Activated CD4-positive, alpha-beta T cell treated with anti-CD3 and anti-CD28 coated beads for 4 hours (primary cell): ENCODE measurements around the gene BLTP3B.
"Not testable (repeated sequence)": the region's sequence is repeated elsewhere in the genome, so short reads cannot be mapped to it uniquely, and the experiment has no call there.

Experiments used
- DNase-seq, 2 donors: peaks; one replicate each; pipeline ENCODE4 v3.0.0-alpha.2; 2020

BLTP3B gene

GRCh38 chr12:100142851-100143559, at the start of gene BLTP3B:
Gene BLTP3B (minus strand): TSS chr12:100142874. CDS start chr12:100142635, 239 bp downstream.
- peak; percentile 89 to 93 for DNase-seq

- DNase-seq: no peak
Measured at GRCh38 chr12:100189636-100190394, 47.1 kb upstream of the BLTP3B start.

- not testable (repeated sequence) for DNase-seq
Measured at GRCh38 chr12:100188888-100189635, 46.4 kb upstream of the BLTP3B start.

GRCh38 chr12:100187857-100188519, 45.3 kb upstream of the BLTP3B start:
- DNase-seq: no peak

DNA sequence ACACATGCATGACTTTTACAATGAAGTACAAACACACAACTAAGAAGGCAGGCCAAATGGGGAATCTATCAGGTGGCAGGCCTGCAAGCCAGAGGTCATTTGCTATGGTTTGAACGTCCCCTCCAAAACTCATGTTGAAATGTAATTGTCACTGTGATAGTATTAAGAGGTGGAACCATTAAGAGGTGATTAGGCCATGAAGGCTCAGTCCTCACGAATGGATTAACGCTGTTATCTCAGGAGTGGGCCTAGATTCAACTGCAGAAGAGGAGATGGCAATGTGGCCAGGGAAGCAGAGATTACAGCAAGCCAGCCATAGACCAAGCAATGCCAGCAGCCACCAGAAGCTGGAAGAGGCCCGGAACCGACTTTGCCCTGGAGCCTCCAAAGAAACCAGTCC, 44.4 kb upstream of the BLTP3B start:
- no peak for DNase-seq

DNA sequence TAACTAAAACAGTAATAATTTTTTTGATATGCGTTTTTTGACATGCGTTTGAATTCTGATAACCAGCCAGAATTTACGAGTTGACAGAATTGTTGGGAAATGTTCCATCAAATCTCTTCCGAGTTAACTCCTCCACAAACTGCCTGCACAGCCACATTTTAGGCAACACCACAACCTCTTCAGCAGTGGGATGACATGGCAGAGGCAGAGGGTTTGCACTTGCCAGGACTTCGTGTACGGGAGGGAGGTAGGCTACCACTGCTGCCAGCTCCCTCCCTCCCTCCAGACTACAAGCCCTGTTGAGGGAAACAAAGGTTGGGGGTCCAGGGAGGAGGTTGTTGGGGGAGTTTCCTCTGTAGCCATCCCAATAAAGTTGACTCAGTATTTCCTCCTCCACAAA, 43.4 kb upstream of the BLTP3B start:
- DNase-seq: no peak

DNA sequence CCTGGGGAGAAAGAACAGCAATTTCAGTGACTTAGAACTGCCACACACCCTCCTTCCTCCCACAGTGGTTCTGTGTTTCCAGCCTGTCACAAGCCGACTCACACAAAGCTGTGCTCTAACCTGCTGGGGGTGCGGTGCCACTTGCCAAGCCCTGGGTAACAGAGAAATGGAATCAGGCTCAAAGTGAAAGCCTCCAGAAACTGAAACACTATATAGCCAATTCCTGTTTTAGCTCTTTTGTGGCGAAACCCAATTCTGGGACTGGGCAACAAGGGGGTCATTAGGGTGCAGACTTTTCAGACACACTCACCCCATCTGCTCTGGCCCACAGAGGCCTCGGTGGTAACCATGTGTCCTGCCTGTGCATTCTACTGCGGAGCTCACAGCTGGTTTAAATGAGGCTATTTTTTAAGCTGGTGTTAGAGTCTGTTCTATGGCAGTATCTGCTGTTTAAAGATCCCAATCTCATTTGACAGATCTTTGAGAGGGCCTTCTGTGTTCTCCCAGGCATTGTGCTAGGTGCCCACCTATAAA, 42.8 kb upstream of the BLTP3B start:
- DNase-seq: no peak

DNA sequence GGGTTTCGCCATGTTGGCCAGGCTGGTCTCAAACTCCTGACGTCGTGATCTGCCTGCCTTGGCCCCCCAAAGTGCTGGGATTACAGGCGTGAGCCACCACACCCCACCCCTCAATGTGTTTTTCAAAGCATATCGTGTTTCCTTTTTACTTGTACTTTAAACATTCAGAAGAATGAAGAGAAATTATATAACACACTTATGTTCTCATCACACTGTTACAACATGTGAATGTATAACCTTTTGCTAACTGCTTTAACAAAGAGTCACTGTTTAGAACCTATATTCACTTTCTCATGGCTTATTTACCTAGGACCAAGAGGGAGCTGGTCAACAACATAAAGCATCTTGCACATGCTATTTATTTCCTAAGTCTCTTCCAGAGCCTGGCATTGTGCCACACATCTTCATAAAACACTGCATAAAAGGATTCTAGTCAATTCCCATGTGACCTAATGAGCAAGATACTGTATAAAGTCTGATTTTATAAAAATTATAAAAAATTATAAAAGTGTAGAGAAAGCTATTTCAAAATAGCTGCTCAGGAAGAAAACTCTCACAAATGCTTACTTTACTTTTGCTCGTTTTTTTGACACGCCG, 42.0 kb upstream of the BLTP3B start:
- DNase-seq: no peak

DNA sequence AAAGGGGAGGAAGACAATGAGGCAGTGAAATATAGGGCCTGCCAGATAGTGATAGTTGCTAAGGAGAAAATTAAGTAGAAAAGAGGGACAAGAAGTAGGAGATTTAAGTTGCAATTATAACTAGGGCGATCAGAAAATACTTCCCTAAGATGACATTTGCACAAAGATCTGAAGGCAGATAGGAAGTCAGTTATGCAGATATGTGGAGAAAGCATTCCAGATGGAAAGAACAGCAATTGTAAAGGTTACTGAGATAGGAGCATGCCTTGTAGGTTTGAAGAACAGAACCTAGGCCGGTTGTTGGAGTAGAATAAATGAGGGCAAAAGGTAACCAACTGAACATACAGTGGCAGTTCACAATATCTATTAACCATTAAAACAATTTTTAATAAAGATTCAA, 36.6 kb upstream of the BLTP3B start:
- DNase-seq: no peak

- DNase-seq: not testable (repeated sequence)
Measured at GRCh38 chr12:100176493-100176892, 33.8 kb upstream of the BLTP3B start.

- DNase-seq: no peak
Measured at GRCh38 chr12:100174495-100174894, 31.8 kb upstream of the BLTP3B start.

DNA sequence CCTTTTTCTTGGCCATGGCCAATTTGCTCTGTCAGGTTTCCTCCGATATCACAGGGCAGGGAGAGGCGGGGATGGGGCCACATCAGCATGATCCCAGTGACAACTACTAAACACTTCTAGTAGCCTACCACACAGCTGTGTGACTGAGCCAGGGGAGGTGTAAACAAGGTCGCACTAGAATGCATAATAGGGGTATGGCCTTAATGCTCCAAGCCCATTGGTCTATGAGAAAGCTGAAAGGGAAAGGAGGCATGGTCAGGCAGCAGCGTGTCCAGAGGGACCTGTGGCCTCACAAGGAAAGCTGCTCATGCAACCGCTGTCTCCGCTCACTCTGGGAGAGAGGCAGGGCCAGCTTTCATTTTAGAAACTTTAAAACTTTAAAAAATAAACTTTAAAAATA, 30.4 kb upstream of the BLTP3B start:
- no peak for DNase-seq

DNA sequence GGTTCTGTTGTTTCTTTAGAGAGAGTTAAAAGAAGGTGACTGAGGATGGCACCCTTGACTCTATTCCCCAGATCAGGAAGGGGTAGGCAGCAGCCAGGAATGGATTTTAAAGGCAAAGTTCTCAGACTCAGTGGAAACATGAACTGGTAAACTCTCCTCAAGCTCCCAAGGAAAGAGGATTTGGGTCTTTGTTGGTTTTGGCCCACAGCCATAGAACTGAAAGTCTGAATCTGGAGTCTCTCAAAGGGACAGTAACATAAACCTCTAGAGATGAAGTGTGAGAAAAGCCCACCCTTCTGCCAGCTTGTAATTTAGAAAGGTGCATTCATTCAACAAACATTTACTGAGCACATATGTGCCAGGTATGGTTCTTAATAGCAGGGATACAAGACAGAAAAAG, 28.6 kb upstream of the BLTP3B start:
- DNase-seq: no peak

GRCh38 chr12:100170313-100170858, 27.7 kb upstream of the BLTP3B start:
- DNase-seq: no peak

- DNase-seq: no peak
Measured at GRCh38 chr12:100169345-100169744, 26.7 kb upstream of the BLTP3B start.

- no peak for DNase-seq
Measured at GRCh38 chr12:100168562-100168961, 25.9 kb upstream of the BLTP3B start.

- DNase-seq: no peak
Measured at GRCh38 chr12:100166232-100166631, 23.6 kb upstream of the BLTP3B start.

DNA sequence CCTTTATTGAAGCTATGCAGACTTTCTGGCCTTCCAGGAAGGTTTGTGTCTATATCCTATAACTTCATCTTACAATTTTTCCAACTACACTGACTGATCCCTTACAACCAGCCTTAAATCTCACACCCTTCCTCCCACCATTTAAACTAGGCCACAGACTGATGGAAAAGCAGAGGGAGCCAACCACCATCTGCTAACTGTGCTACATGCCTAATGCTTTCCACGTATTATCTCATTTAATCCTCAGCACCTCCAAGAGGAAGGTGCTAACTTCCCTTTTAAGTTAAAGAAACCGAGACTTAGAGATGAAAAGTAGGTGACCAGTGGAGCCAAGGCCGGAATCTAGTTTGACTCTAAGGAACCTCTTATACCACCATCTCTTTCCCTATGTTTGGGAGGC, 22.7 kb upstream of the BLTP3B start:
- no peak for DNase-seq

DNA sequence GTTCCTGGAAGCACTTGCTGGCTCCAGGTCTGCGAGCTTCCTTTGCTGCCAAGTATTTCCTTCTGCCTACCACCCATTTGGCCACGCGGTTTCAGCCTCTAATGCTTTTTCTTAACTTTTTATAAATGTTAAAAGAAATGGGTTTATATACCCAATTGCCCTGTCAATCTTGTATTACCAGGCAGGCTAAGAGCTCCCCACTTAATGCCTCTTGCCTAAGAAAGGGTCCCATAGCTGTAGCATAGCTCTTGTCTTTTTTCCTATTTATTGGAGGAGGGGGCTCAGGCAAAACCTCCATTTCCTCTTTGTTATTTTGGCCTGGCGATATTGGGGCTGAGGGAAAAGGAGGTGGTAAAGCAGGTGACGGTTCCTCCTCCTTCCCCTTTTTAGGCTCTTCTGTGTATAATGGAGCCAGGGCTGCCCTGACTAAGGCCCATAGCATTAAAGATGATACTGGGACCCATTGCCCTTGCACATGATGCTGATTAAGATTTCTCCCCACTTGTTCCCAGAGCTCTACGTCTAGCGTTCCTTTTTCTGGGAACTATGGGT, 21.6 kb upstream of the BLTP3B start:
- DNase-seq: no peak

- DNase-seq: peak; percentile 57 to 61
Measured at GRCh38 chr12:100163416-100164152, 20.9 kb upstream of the BLTP3B start.
